ENCODE measurements around the gene PTGDS. TPM values are rescaled to one million over a fixed set of nuclear protein-coding genes. Genes with fewer than 3 reads are reported as not detected.

PTGDS gene
- total RNA-seq, 1 experiment from 2014 or later: 2.2 TPM

GRCh38 chr9:136972743-136973142 is 4.6 kb upstream of the PTGDS start:
- Mint-ChIP-seq H3K4me1 (peaks cover 3% of the 10 kb centered on the region; the same call in 1 of the 2 replicates), H3K36me3 (no peaks in the 10 kb centered on the region), H3K27ac (no peak overlapping the region), H3K9me3 (no peaks in the 10 kb centered on the region), H3K4me3 (no peak overlapping the region), H3K27me3 (ENCODE audit: low read depth) (peaks cover 3% of the 10 kb centered on the region; the same call in 1 of the 2 replicates)
- ATAC-seq: no peak
- POLR2A ChIA-PET: no interaction called here
- DNase-seq (ENCODE audit: low spot score): no peak
- no peak for TF ChIP-seq NR3C1 (CRISPR knock-in tag; conservative IDR thresholded peaks at IDR 0.05; ENCODE audit: low read depth)
- no peak for TF ChIP-seq ETV6 (CRISPR knock-in tag; IDR thresholded peaks at IDR 0.05)
- no peak for TF ChIP-seq E2F1 (CRISPR knock-in tag; IDR thresholded peaks at IDR 0.05)
- no peak for TF ChIP-seq ZMAT4 (CRISPR knock-in tag; IDR thresholded peaks at IDR 0.05)
- TF ChIP-seq ZNF263 (CRISPR knock-in tag; IDR thresholded peaks at IDR 0.05; ENCODE audit: low read depth): no peak
- TF ChIP-seq, protein P1, sequence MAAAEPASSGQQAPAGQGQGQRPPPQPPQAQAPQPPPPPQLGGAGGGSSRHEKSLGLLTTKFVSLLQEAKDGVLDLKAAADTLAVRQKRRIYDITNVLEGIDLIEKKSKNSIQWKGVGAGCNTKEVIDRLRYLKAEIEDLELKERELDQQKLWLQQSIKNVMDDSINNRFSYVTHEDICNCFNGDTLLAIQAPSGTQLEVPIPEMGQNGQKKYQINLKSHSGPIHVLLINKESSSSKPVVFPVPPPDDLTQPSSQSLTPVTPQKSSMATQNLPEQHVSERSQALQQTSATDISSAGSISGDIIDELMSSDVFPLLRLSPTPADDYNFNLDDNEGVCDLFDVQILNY (CRISPR knock-in tag; IDR thresholded peaks at IDR 0.05): no peak
- TF ChIP-seq IRF2 (CRISPR knock-in tag; IDR thresholded peaks at IDR 0.05; ENCODE audit: borderline replicate concordance, low read depth): no peak
- TF ChIP-seq ARID4B (CRISPR knock-in tag; IDR thresholded peaks at IDR 0.05; ENCODE audit: borderline replicate concordance): no peak
- TF ChIP-seq ZNF416 (CRISPR knock-in tag; IDR thresholded peaks at IDR 0.05): no peak
- no peak for TF ChIP-seq STAT6 (CRISPR knock-in tag; conservative IDR thresholded peaks at IDR 0.05; ENCODE audit: low read depth)
- TF ChIP-seq SOX15 (CRISPR knock-in tag; IDR thresholded peaks at IDR 0.05): no peak
- no peak for TF ChIP-seq ZNF232 (CRISPR knock-in tag; IDR thresholded peaks at IDR 0.05)
- no peak for TF ChIP-seq ZNF425 (CRISPR knock-in tag; conservative IDR thresholded peaks at IDR 0.05)
- TF ChIP-seq NR2C2 (CRISPR knock-in tag; IDR thresholded peaks at IDR 0.05): no peak
- TF ChIP-seq GABPB1 (CRISPR knock-in tag; IDR thresholded peaks at IDR 0.05): no peak
- no peak for TF ChIP-seq ZNF121 (CRISPR knock-in tag; IDR thresholded peaks at IDR 0.05)
- TF ChIP-seq, protein P2, sequence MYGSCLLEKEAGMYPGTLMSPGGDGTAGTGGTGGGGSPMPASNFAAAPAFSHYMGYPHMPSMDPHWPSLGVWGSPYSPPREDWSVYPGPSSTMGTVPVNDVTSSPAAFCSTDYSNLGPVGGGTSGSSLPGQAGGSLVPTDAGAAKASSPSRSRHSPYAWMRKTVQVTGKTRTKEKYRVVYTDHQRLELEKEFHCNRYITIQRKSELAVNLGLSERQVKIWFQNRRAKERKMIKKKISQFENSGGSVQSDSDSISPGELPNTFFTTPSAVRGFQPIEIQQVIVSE (CRISPR knock-in tag; IDR thresholded peaks at IDR 0.05; ENCODE audit: borderline replicate concordance): no peak
- no peak for TF ChIP-seq ATF2 (CRISPR knock-in tag; IDR thresholded peaks at IDR 0.05; ENCODE audit: borderline replicate concordance, low read depth)
- TF ChIP-seq PRDM15 (CRISPR knock-in tag; IDR thresholded peaks at IDR 0.05): no peak
- CTCF ChIA-PET: interaction anchor here (0.6 to 3.1 kb wide), 3 partner anchors 25 to 190 kb away, joined by 4 to 17 read pairs (median 6); no protein-coding TSS in a partner anchor
